ENCODE results near the gene EDEM1.
"Not testable (repeated sequence)": the region's sequence is repeated elsewhere in the genome, so short reads cannot be mapped to it uniquely, and the experiment has no call there.

Gene EDEM1

GRCh38 chr3:5187156-5187919, at the start of gene EDEM1:
EDEM1 (plus strand) TSS chr3:5187707; CDS start chr3:5187806, 99 bp downstream.
- H3K36me3 Mint-ChIP-seq (ENCODE audit: low read depth) = peaks cover 35% of the 10 kb centered on the region
- no peaks in the 10 kb centered on the region for H3K9me3 Mint-ChIP-seq
- peaks cover 36% of the 10 kb centered on the region for H3K4me1 Mint-ChIP-seq (ENCODE audit: low read depth)

DNA sequence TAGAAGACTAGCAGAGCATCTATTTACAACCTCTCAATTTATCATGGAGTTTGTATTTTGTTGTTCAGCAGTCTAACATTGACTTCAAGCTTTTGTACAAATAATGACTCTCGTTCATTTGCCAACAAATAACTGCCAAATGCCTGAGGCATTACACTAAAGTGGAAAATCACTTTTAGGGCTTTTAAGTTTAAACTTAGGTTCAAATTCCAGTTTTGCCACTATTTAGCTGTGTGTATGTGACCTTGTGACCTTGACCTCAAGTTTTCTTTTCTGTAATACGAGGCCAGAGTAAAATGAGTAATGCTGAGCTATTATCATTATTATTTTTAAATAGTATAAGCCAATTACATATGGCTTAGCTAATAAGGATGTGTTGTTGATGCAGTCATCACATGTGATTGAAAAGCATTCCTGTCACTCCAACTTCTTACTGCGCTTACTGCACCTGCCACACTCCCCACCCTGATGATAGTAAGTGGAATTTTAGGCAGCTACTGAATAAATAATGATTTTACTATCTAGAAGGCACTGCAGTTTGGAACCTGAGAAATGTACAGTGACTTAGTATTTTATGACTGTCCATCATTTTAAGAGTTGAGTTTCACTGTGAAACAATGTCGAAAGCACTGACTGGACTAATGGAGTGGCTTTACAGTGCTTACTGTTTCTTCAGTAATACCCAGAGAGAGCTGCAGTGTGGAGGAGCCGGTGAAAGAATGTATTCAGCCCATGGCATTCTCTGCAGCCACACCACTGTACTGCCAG, 49.1 kb upstream of the EDEM1 start:
- H3K4me1 Mint-ChIP-seq (ENCODE audit: low read depth) = peaks cover 32% of the 10 kb centered on the region
- no peak overlapping the region for H3K27ac Mint-ChIP-seq
- peaks cover 6% of the 10 kb centered on the region for H3K36me3 Mint-ChIP-seq (ENCODE audit: low read depth)
- peaks cover 10% of the 10 kb centered on the region for H3K9me3 Mint-ChIP-seq
- H3K27me3 Mint-ChIP-seq (ENCODE audit: low read depth) = no peaks in the 10 kb centered on the region
- no peak overlapping the region for H3K4me3 Mint-ChIP-seq

More at GRCh38 chr3:5187156-5187919, at the start of gene EDEM1:
- H3K27me3 Mint-ChIP-seq (ENCODE audit: low read depth) = no peaks in the 10 kb centered on the region
- H3K4me3 Mint-ChIP-seq = peak within 1 kb of the TSS; percentile 98
- peak within 1 kb of the TSS; percentile 97 for H3K27ac Mint-ChIP-seq

GRCh38 chr3:5140230-5140621, 47.3 kb upstream of the EDEM1 start:
- peaks cover 30% of the 10 kb centered on the region for H3K4me1 Mint-ChIP-seq (ENCODE audit: low read depth)
- H3K4me3 Mint-ChIP-seq = no peak overlapping the region
- H3K27ac Mint-ChIP-seq = no peak overlapping the region
- no peaks in the 10 kb centered on the region for H3K27me3 Mint-ChIP-seq (ENCODE audit: low read depth)
- peaks cover 21% of the 10 kb centered on the region for H3K9me3 Mint-ChIP-seq
- H3K36me3 Mint-ChIP-seq (ENCODE audit: low read depth) = peaks cover 24% of the 10 kb centered on the region

GRCh38 chr3:5140839-5141238, 46.7 kb upstream of the EDEM1 start:
- Mint-ChIP-seq H3K9me3 (peaks cover 23% of the 10 kb centered on the region), H3K36me3 (ENCODE audit: low read depth) (peaks cover 29% of the 10 kb centered on the region), H3K27me3 (ENCODE audit: low read depth) (no peaks in the 10 kb centered on the region), H3K4me3 (no peak overlapping the region), H3K4me1 (ENCODE audit: low read depth) (peaks cover 30% of the 10 kb centered on the region), H3K27ac (no peak overlapping the region)

DNA sequence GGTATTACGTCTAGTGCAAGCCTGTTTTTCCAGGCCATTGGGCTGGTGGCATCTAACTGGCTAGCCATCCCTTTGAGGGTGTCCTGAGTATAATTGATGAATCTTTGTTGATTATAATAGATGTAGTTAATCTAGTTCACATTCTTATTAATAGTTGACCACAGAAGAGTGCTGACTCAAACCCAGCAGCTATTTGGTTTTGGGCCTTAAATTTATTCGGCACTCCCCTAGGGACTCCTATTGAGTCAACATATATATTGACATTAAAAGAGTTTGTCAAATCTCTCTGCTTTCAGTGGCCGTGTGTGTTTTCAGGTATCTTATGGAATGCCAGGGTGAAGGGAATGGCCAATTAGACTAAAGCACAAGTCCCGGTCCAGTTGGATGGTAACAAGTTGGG, 45.7 kb upstream of the EDEM1 start:
- Mint-ChIP-seq H3K4me3 (no peak overlapping the region), H3K9me3 (peaks cover 31% of the 10 kb centered on the region), H3K27me3 (ENCODE audit: low read depth) (no peaks in the 10 kb centered on the region), H3K36me3 (ENCODE audit: low read depth) (peaks cover 36% of the 10 kb centered on the region), H3K27ac (no peak overlapping the region), H3K4me1 (ENCODE audit: low read depth) (peaks cover 22% of the 10 kb centered on the region)

DNA sequence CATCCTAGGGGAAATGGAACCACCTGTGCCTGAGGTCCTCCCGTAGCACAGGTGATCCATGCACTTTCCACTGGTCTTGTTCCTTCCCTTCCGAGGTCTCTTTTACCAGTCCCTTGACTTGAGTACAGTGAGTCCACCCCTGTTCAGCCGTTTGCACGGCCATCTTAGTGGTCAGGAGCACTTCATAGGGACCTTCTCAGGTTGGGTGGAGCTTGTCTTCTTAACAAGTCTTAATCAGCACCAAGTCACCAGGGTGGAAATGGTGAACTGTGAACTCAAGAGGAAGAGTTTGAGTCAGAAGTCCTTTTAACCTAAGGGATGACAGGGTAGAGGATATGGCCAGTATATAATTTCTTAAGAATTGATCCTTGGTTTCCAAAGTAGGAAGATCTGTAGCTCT, 44.0 kb upstream of the EDEM1 start:
- Mint-ChIP-seq H3K27me3 (ENCODE audit: low read depth) (no peaks in the 10 kb centered on the region), H3K36me3 (ENCODE audit: low read depth) (peaks cover 52% of the 10 kb centered on the region), H3K27ac (no peak overlapping the region), H3K9me3 (peaks cover 44% of the 10 kb centered on the region), H3K4me3 (no peak overlapping the region), H3K4me1 (ENCODE audit: low read depth) (peaks cover 20% of the 10 kb centered on the region)

GRCh38 chr3:5144316-5144994, 43.1 kb upstream of the EDEM1 start:
- no peak overlapping the region for H3K4me3 Mint-ChIP-seq
- H3K4me1 Mint-ChIP-seq (ENCODE audit: low read depth) = peaks cover 14% of the 10 kb centered on the region
- H3K36me3 Mint-ChIP-seq (ENCODE audit: low read depth) = peaks cover 53% of the 10 kb centered on the region
- H3K27me3 Mint-ChIP-seq (ENCODE audit: low read depth) = no peaks in the 10 kb centered on the region
- H3K9me3 Mint-ChIP-seq = peaks cover 44% of the 10 kb centered on the region
- H3K27ac Mint-ChIP-seq = no peak overlapping the region

- Mint-ChIP-seq H3K4me1 (ENCODE audit: low read depth) (peaks cover 8% of the 10 kb centered on the region), H3K4me3 (no peak overlapping the region), H3K27ac (no peak overlapping the region), H3K36me3 (ENCODE audit: low read depth) (peaks cover 58% of the 10 kb centered on the region), H3K27me3 (ENCODE audit: low read depth) (no peaks in the 10 kb centered on the region), H3K9me3 (peaks cover 44% of the 10 kb centered on the region)
Observed at GRCh38 chr3:5145120-5145519, 42.4 kb upstream of the EDEM1 start.

- not testable (repeated sequence) for H3K27me3 Mint-ChIP-seq (ENCODE audit: low read depth); H3K4me3 Mint-ChIP-seq; H3K27ac Mint-ChIP-seq; H3K4me1 Mint-ChIP-seq (ENCODE audit: low read depth)
- peaks cover 55% of the 10 kb centered on the region for H3K36me3 Mint-ChIP-seq (ENCODE audit: low read depth)
- peaks cover 40% of the 10 kb centered on the region for H3K9me3 Mint-ChIP-seq
Observed at GRCh38 chr3:5147152-5147551, 40.4 kb upstream of the EDEM1 start.

DNA sequence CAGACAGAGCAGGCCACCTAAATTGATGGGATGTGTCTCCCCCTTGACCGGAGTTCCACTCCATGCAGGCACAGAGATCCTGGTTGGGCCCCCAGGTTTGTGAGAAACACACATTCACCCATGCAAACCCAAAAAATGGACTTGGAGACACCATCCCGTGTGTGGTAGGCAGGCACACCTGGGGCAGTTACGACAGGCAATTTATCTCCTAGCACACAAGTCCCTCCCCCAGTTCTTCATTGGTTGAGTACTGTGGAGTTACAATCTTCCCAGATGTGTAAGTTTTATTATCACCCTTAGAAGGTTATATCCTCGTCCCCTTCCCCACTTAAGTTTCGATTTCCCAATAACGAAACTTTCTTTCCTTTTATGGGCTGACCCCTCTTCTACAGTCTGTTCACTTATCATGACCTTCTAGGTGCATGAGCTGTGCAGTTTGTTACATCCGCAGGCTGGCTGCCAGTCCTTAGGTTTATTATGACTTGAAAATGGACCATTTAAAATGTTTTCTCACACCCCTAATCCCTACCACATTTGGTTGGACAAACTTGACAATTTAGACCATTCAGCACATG, 38.1 kb upstream of the EDEM1 start:
- H3K9me3 Mint-ChIP-seq = peaks cover 26% of the 10 kb centered on the region
- H3K36me3 Mint-ChIP-seq (ENCODE audit: low read depth) = peaks cover 43% of the 10 kb centered on the region
- H3K4me1 Mint-ChIP-seq (ENCODE audit: low read depth) = peaks cover 14% of the 10 kb centered on the region
- no peak overlapping the region for H3K27ac Mint-ChIP-seq
- H3K27me3 Mint-ChIP-seq (ENCODE audit: low read depth) = no peaks in the 10 kb centered on the region
- no peak overlapping the region for H3K4me3 Mint-ChIP-seq

DNA sequence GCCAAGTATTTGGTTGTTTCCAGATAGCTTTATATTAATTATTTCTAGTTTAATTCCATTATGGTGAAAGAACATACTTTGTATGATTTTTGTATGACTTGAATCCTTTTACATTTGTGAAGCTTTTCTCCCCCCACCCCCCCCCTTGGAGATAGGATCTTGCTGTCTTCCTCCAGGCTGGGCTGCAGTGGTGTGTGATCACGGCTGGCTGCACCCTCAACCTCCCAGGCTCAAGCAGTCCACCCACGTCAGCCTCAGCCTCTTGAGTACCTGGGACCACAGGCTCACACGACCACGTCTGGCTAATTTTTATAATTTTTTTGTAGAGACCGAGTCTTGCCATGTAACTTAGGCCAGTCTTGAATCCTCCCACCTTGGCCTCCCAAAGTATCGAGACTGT, 35.9 kb upstream of the EDEM1 start:
- Mint-ChIP-seq H3K27me3 (ENCODE audit: low read depth) (no peaks in the 10 kb centered on the region), H3K36me3 (ENCODE audit: low read depth) (peaks cover 24% of the 10 kb centered on the region), H3K4me3 (no peak overlapping the region), H3K27ac (no peak overlapping the region), H3K9me3 (peaks cover 15% of the 10 kb centered on the region), H3K4me1 (ENCODE audit: low read depth) (peaks cover 22% of the 10 kb centered on the region)

DNA sequence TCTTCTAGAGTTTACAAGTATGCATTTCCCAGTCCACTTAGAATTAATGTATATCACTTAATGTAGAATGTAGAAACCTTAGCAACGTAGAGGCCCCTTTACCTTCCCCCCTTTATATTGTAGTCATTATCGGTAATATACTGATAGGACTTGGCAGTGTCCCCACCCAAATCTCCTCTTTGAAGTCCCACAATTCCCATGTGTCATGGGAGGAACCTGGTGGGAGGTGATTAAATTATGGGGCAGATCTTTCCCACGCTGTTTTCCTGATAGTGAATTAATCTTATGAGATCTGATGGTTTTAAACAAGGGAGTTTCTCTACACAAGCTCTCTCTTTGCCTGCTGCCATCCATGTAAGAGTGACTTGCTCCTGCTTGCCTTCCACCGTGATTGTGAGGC, 34.4 kb upstream of the EDEM1 start:
- no peaks in the 10 kb centered on the region for H3K9me3 Mint-ChIP-seq
- H3K27ac Mint-ChIP-seq = no peak overlapping the region
- no peaks in the 10 kb centered on the region for H3K27me3 Mint-ChIP-seq (ENCODE audit: low read depth)
- no peak overlapping the region for H3K4me3 Mint-ChIP-seq
- peaks cover 22% of the 10 kb centered on the region for H3K4me1 Mint-ChIP-seq (ENCODE audit: low read depth)
- H3K36me3 Mint-ChIP-seq (ENCODE audit: low read depth) = peaks cover 12% of the 10 kb centered on the region

- no peak overlapping the region for H3K4me3 Mint-ChIP-seq
- no peaks in the 10 kb centered on the region for H3K27me3 Mint-ChIP-seq (ENCODE audit: low read depth)
- H3K4me1 Mint-ChIP-seq (ENCODE audit: low read depth) = peaks cover 23% of the 10 kb centered on the region
- H3K9me3 Mint-ChIP-seq = no peaks in the 10 kb centered on the region
- no peak overlapping the region for H3K27ac Mint-ChIP-seq
- H3K36me3 Mint-ChIP-seq (ENCODE audit: low read depth) = peaks cover 3% of the 10 kb centered on the region
Observed at GRCh38 chr3:5155241-5155640, 32.3 kb upstream of the EDEM1 start.

GRCh38 chr3:5160321-5160720, 27.2 kb upstream of the EDEM1 start:
- Mint-ChIP-seq H3K4me3 (no peak overlapping the region), H3K9me3 (no peaks in the 10 kb centered on the region), H3K4me1 (ENCODE audit: low read depth) (peaks cover 24% of the 10 kb centered on the region), H3K36me3 (ENCODE audit: low read depth) (peaks cover 3% of the 10 kb centered on the region), H3K27ac (no peak overlapping the region), H3K27me3 (ENCODE audit: low read depth) (no peaks in the 10 kb centered on the region)

Measured in T-helper 1 cell treated with Interleukin-12 subunit alpha and Interleukin-12 subunit beta and Interleukin-4 antibody, amounts not matched to agents 30 μg/mL and 1 μg/mL, for 36 hours (primary cell).